ENCODE measurements around the gene RNF20. TPM values are rescaled to one million over a fixed set of nuclear protein-coding genes. Genes with fewer than 3 reads are reported as not detected.

RNF20 gene
- total RNA-seq, 4 donors from 2014 or later = 17.3 to 24.6 (median 20.9) TPM

- Histone ChIP-seq H3K27me3 (peaks cover 0 to 3% (median 0%) of the 10 kb centered on the region in 4 donors), H3K27ac (no peak overlapping the region), H3K4me1 (no peaks in the 10 kb centered on the region), H3K36me3 (no peaks in the 10 kb centered on the region), H3K4me3 (no peak overlapping the region), H3K9me3 (no peaks in the 10 kb centered on the region)
- intact Hi-C loops (cut with DNase I) = no loop called here
- 79% methylated on average over 2 of the region's 2 CpGs; no CpG with 5 or more reads in 1 of the 2 donors for WGBS, 2 donors
- TF ChIP-seq, protein P1, sequence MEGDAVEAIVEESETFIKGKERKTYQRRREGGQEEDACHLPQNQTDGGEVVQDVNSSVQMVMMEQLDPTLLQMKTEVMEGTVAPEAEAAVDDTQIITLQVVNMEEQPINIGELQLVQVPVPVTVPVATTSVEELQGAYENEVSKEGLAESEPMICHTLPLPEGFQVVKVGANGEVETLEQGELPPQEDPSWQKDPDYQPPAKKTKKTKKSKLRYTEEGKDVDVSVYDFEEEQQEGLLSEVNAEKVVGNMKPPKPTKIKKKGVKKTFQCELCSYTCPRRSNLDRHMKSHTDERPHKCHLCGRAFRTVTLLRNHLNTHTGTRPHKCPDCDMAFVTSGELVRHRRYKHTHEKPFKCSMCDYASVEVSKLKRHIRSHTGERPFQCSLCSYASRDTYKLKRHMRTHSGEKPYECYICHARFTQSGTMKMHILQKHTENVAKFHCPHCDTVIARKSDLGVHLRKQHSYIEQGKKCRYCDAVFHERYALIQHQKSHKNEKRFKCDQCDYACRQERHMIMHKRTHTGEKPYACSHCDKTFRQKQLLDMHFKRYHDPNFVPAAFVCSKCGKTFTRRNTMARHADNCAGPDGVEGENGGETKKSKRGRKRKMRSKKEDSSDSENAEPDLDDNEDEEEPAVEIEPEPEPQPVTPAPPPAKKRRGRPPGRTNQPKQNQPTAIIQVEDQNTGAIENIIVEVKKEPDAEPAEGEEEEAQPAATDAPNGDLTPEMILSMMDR (IDR thresholded peaks at IDR 0.05) = no peak
- TF ChIP-seq POLR2A (IDR thresholded peaks at IDR 0.05) = no peak
- DNase-seq = no peak
Observed at GRCh38 chr9:101593345-101593744, 59.7 kb downstream of the RNF20 start.

DNA sequence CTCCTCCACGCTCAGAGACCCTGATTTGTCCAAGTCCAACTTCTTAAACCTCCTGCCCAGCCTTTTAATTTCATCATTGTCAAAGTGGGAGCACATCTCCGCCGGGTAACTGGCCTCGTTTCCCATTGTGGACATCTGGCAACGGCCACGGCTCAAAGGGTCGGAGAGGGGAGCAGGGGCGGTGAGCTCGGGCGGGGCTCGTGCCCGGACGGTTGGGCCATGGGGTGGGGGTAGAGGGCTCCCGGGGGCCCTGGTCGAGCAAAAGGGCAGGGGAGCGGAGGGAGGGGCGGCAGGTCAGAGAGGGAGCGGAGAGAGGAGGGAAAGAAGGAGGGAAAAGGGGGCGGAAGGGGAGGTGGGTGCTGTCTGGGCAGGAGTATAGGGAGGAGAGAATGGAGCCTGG, 61.1 kb downstream of the RNF20 start, which contains the start of gene PPP3R2:
TSS of gene PPP3R2 (minus strand) at position 174 of the 400 bp plus-strand sequence. CDS start at position 126, 48 bp downstream.
- no peaks in the 10 kb centered on the region for H3K36me3 ChIP-seq
- 81 to 84% methylated on average over 2 to 9 of the region's 19 CpGs for WGBS, 2 donors
- no peak within 1 kb of the TSS for H3K27ac ChIP-seq
- H3K9me3 ChIP-seq = no peaks in the 10 kb centered on the region
- DNase-seq = no peak
- no peaks in the 10 kb centered on the region for H3K4me1 ChIP-seq
- no peak within 1 kb of the TSS for H3K4me3 ChIP-seq
- peaks cover 0 to 3% (median 0%) of the 10 kb centered on the region in 4 donors for H3K27me3 ChIP-seq
- TF ChIP-seq POLR2A (IDR thresholded peaks at IDR 0.05) = no peak
- TF ChIP-seq, protein P1 (IDR thresholded peaks at IDR 0.05) = no peak
- intact Hi-C loops (cut with DNase I) = no loop called here

DNA sequence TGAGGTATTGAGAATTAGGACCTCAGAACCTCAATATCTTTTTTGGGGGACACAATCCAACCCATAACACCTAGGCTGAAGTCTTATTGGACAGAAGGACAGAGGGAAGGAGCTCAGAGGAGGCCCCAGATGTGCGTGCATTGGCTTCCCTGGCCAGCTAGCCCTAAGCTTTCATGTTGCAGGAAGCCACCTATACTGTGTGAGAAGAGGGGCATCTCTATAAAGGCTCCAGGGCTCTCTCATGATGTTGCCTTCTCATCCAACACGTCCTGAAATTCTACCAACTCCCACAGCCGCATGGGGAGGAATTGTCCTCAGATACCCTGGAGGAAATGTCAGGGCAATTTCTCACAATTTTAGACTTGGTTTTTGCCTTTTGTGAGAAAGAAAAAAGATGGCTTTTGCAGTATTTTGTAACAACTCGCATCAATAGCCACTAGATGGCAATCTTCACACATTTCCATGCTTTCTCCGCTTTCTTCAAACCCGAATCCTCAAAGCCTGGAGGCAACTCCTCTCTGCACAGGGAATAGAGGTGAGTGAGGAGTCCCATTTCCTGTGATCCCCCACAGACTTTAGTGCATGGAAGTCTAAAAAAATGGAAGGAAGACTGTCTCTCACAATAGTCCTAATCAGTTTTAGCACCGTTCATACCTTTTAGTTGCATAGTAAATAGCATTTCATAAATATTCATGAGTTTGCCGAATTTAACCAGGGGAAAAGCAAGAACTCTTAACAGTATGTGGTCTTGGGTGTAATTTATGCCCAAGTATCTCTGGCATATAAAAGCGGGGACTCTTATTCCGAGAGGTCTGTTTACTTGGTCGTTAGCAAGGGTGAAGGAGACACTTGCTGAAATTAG, 68.5 kb downstream of the RNF20 start:
- Histone ChIP-seq H3K27ac (no peak overlapping the region), H3K27me3 (peaks cover 0 to 18% (median 0%) of the 10 kb centered on the region in 4 donors), H3K4me3 (no peak overlapping the region), H3K9me3 (no peaks in the 10 kb centered on the region), H3K36me3 (no peaks in the 10 kb centered on the region), H3K4me1 (no peaks in the 10 kb centered on the region)
- intact Hi-C loops (cut with DNase I) = no loop called here
- DNase-seq = no peak
- WGBS, 2 donors = 25 to 35% methylated on average over 9 to 11 of the region's 11 CpGs
- no peak for TF ChIP-seq POLR2A (IDR thresholded peaks at IDR 0.05)
- TF ChIP-seq, protein P1 (IDR thresholded peaks at IDR 0.05) = peak in 5 of 6 experiments; percentile 20 to 57 (median 34)

DNA sequence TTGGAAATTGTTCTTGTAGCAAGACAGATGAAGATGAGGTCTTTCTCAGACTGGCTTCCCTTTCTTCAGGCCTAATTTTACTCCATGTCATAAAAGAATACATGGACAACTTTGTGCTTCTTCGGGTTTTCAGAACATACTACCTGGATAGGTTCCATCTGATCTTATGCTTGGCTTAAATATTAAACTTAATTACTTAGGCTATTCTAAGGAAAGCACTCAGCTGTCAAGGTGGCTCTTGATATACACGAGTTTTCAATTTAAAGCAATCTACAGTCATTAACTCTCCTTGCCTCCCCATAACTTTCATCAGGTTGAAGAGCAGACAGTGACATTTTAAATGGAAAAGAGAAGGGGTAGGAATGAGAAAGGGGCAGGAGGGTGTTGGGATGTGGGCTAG, 70.6 kb downstream of the RNF20 start:
- H3K27ac ChIP-seq = no peak overlapping the region
- H3K9me3 ChIP-seq = no peaks in the 10 kb centered on the region
- intact Hi-C loops (cut with DNase I) = no loop called here
- peaks cover 0 to 23% (median 0%) of the 10 kb centered on the region in 4 donors for H3K27me3 ChIP-seq
- no peaks in the 10 kb centered on the region for H3K4me1 ChIP-seq
- TF ChIP-seq POLR2A (IDR thresholded peaks at IDR 0.05) = no peak
- TF ChIP-seq, protein P1 (IDR thresholded peaks at IDR 0.05) = no peak
- no peaks in the 10 kb centered on the region for H3K36me3 ChIP-seq
- DNase-seq = no peak
- WGBS, 2 donors = 38 to 39% methylated on average over 2 of the region's 2 CpGs
- no peak overlapping the region for H3K4me3 ChIP-seq

DNA sequence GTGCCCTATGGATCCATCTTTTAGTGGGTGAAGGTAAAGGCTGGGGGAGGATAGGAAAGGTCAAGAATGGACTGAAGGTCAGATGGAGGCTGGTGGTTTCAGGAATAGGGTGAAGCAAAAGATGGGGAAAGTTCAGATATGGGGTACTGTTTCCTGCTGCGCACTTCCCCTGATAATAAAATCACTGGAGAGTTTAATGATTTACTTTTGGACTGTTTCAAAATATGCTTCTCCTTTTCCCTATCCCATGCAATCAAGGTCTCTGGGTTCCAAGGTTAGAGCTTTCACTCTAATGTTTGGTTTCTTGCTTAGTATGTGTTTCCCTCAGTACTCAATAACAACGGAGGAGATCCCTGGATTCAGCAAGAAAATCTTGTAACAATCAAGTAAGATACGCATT, 71.9 kb downstream of the RNF20 start:
- Histone ChIP-seq H3K9me3 (no peaks in the 10 kb centered on the region), H3K4me1 (no peaks in the 10 kb centered on the region), H3K36me3 (no peaks in the 10 kb centered on the region), H3K4me3 (no peak overlapping the region), H3K27ac (no peak overlapping the region), H3K27me3 (peaks cover 0 to 23% (median 0%) of the 10 kb centered on the region in 4 donors)
- intact Hi-C loops (cut with DNase I) = no loop called here
- TF ChIP-seq, protein P1 (IDR thresholded peaks at IDR 0.05) = no peak
- TF ChIP-seq POLR2A (IDR thresholded peaks at IDR 0.05) = no peak
- WGBS, 2 donors = 77 to 78% methylated on average over 3 of the region's 3 CpGs
- no peak for DNase-seq

Measured in esophagus squamous epithelium (tissue), 5 donors.